HG03439 (cell line): ENCODE measurements around the gene CYP19A1.

ENCODE experiments used
- ATAC-seq: cut with Tn5 transposase; IDR thresholded peaks from one replicate; pipeline ENCODE4 v1.9.1; 2021; ENCODE audit warnings: mild to moderate bottlenecking, moderate library complexity; ENCODE audit not compliant: unreplicated experiment

Gene CYP19A1

DNA sequence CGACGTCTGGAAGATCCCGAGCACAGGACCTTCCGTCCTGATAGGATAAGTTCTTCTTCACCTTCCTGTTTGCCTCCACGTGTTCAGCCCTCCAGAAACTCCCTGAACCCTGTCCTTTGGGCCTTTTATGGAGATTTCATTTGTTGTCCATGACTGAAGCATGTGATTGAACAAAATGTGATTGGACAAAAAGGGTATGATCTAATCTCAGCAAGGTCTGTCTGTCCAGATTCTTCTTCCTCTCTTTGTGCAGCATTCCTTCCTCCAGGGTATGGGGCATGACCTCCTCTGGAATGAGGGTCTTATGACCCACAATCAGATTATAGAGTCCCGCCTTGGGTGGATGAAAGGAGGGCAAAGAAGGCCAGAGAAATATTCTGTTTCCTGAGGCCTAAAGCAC, at the start of gene CYP19A1:
Gene CYP19A1 (minus strand): TSS at position 101 of the 400 bp plus-strand sequence. CDS start 95,684 bp downstream, outside the sequence.
- no peak for ATAC-seq

DNA sequence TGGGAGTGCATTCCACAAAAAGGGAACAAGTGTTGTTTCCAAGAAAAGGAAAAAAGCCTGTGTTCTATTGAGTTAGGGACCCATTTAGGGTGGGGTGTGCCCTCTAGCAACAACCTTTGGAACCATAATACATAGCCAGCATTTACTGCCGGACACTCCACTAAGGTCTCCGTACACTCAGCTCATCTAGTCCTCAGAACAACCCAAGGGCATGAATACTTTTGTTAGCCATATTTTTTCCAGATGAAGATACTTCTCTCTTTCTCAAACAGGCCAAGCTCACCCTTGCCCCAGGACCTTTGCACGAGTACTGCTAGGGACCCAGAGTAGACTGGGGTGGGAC, 49.3 kb upstream of the CYP19A1 start:
- ATAC-seq, result no peak

DNA sequence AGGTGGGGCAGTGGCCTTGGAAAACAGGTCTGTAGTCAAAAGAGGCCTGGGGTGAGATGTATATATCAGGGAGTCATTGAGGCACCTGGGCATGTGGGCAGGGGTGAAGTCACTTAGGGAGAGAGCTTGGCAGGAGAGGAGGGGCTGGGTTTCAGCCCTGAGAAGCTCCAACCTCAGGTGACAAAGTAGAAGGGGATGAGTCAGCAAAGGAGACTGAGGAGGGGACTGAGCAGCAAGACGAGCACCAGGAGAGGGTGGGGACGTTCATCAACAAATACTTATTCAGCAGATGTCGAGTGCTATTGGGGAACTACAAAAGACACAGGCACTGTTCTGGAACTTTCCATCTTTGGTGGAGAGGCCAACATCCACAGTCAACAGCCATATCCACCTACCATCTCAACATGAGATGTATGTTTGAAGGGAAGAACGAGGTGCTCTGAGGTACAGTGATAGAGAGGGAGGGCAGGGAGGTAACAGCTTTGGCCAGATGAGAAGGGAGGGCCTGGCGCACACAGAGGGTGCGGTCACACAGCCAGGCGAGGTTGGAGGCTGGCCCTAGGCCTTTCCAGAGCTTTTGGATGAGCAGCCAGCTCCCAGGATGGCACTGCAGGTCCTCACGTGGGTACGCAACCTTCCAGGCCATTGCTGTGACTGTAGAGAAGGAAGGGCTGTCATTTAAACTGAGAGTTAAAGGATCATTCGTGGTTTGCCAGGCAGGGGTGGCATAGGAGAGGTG, 48.7 kb upstream of the CYP19A1 start:
- ATAC-seq, result no peak

DNA sequence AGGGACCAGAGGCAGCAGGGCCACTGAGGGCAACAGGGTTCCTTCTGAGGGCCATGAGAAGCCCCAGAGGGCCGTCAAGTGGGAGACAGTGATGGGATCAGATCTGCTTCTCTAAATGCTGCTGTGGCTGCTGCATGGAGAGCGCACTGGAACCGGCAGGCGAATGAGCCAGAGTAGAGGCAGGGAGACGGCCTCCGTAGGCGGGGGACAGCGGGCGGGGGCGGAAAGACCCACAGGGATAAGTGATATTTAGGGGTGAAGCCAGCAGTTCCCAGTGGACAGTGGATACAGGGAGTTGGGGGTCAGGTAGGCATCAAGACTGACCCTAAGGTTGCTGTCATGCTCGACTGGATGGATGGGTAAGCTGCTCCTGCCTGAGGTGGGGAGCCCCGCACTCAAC, 48.1 kb upstream of the CYP19A1 start:
- no peak for ATAC-seq

DNA sequence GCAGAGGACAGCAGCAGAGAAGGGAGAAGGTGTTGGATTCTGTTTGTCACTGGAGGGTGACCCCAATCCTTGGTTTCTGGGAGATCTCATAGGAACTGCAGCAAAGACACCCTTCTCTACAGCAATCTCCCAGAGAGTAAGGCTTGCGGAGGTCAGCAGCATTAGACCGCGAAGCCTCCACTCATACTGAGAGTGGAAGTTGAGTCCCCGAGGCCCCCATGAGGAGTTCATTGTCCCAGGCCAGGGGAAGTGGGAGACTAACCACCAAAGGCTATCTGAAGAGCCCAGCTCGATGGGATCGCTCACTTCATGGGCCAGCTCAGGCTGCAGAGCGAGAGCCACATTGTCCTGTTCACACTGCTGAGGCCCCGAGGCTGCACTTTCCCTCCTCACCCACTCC, 47.6 kb upstream of the CYP19A1 start:
- ATAC-seq, result no peak

DNA sequence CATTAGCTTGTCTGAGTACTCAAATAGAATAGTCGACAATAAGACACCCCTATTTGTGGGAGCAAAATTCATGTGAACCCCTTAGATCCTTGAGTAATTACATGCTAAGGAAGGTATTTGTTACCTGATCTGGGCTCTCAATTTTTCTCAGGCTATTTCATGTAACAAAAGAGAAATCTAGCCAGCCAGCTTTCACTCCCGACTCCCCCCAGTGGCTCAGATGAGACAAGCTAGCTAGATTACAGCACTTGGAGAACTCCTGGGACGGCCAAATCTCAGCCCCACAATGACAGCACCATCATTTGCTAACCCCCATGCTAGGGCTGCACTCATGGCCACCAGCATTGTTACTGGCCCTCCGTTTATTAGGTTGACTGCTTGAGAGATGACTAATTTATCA, 44.4 kb upstream of the CYP19A1 start:
- ATAC-seq, result no peak

DNA sequence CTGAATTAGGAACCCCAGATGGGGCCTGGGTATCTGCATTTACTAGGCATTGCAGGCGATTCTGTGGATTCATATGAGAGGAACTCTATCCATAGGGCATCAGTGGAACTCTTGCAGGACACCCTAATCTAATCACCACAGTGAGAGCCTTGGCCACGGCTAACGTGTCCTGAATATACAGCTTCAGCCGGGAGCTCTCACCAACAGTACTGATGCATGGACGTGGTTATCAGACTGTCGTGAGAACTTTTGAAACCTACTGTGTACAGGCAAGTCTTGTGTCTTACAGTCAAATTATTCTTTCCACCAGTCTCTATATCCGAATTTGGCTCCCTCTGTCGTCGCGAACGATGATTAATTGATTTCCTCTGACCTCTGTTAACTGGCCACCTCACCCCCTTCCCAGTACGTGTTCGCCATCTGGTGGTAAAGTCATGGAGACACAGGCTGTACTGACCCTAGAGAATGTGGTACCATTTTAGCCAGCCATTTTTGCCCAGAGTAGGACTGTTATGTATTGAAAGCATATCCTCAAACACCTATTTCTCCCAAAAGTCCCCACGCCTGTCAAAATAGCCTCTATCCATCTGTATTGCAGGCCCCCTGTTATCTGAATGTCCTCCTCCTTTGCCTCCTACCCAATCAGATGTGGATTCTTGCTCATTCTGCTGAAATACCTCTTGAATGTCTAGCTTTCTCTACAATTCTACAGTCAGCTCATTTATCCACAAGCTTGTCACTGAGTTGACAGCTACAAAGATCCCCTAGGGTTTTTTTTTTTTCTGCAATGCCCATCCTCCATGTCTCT, 42.8 kb upstream of the CYP19A1 start:
- ATAC-seq, result peak; percentile 79

DNA sequence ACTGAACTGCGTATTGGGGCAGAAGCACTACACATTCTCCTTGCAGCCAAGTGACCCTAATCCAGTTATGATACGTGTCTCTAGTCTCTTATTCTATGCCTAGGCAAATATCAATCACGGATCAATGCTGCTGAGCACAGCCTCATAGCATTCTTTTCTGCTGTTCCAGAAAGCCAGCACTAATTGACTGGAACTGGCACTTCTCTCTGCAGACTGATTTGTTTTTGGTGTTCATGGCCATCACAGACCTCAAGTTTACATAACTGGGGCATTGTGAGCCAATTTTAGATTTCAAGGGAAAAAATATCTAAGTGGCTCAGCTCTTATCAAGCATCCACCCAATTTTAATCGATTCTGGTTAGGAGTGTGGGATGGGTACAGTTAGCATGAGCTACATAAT, 41.0 kb upstream of the CYP19A1 start:
- no peak for ATAC-seq

DNA sequence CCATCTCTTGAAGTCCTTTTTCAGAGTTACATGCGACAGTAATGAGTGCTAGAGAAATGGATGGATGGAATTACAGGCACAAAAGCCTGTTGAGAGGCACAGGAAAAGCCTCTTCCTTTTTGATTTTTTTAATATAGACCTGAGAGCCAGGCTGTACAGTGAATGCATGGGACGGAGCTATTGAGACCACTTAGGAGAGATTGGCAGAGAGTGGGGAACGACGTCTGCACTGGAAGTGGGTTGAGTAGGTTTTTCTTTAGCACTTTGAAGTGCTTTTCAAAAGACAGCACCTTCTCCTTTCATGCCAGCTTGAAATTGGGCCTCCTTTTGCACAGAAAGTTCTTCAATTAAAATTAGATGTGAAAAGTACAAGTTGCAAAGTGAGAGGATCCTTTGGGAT, 40.0 kb upstream of the CYP19A1 start:
- no peak for ATAC-seq

DNA sequence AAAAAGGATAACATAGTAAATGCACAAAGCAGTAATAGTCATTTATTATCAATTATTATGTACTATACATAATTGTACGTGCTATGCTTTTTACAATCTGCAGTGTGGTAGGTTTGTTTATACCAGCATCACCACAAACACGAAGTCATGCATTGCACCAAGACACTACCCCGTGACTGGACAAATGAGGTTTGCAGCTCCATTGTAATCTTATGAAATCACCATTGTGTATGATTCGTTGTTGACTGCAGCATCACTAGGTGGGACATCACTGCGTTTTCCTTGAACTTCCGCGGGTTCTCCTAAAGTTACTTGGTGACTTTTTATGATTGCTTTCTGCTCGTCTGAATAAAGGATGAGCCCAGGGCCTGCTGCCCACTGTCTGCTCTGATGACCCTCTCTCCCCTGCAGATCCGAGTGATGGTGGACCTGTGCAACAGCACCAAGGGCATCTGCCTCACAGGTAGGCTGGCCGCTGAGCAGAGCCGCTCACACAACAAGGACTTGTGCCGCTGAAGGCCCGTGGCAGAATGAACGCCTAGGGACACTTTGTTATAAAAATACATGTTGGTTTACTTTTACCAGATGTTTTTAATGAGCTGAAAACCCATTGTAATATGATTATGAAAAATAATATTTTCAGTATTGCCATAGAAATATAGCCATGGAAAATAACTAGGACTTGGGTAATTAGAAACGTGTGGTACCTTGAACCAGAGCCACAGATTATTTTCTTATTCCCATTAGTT, 38.8 kb upstream of the CYP19A1 start:
- ATAC-seq, result no peak

DNA sequence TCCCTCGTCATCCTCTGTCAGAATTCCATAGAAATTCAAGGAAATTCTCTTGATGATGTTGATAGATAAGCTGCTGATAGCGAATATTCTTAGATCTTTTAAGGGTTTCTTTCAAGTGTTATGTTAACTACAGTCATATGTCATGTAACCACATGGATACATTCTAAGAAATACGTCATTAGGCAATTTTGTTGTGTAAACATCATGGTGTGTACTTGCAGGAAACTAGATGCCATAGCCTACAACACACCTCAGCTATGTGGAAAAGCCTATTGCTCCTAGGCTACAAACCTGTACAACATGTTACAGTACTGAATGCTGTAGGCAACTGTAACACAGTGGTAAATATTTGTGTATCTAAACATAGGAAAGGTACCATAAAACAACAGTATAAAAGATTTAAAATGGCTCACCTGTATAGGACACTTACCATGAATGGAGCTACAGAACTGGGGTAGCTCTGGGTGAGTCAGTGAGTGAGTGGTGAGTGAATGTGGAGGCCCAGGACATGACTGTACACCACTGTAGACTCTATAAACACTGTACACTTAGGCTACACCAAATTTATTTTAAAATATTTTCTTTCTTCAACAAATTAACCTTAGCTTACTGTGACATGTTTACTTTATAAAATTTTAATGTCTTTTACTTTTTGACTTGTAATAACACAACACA, 37.7 kb upstream of the CYP19A1 start:
- no peak for ATAC-seq

DNA sequence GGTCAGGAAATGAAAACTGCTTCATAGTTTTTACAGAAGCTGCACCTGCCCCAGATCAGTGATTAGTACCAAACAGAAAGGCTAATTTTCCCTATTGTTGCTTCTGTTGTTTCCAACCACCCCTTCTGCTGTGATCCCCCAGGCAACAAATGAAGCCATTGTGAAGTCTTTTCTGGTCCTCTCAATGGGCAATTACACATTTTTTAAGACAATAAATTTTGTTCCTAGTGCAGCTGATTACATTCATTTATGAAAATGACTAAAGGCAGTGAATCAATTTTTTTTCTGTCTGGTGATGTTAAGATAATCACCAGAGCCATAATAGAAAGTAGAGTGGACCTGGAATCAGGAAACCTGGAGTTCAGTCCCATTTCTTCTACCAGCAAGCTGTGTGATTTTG, 35.7 kb upstream of the CYP19A1 start:
- ATAC-seq, result no peak

DNA sequence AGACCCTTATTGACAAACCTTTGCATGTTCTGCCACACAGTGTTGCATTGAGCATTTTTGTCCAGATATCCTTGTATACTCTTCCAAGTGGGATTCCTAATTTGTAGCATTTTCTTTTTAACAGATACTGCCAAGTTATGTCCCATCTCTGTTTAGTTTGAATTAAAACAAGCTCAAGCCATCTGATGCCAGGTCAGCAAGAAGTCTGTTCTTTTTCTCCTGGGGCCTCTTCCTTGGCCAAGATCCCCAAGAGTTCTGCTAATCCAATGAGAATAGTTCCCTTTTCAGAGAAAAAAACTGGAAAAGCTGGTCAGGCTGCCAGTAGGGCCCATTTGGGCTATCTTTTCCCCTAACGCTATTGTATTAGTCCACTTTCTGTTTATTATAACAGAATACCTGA, 32.9 kb upstream of the CYP19A1 start:
- ATAC-seq, result no peak

DNA sequence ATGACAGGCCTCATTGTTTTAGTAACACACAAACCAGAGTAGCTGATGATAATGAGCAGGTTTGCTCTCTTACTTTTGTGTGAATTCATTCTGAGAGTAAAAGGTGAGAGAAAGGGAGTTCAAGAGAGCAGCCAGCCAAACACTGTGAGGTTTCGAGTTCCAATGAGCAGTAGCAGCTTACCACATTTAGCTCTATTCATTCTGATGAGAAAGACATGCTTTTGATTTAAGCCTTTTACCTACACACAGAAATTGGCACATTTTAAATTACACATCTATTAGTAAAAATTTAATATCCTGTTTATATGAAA, 31.0 kb upstream of the CYP19A1 start:
- no peak for ATAC-seq

DNA sequence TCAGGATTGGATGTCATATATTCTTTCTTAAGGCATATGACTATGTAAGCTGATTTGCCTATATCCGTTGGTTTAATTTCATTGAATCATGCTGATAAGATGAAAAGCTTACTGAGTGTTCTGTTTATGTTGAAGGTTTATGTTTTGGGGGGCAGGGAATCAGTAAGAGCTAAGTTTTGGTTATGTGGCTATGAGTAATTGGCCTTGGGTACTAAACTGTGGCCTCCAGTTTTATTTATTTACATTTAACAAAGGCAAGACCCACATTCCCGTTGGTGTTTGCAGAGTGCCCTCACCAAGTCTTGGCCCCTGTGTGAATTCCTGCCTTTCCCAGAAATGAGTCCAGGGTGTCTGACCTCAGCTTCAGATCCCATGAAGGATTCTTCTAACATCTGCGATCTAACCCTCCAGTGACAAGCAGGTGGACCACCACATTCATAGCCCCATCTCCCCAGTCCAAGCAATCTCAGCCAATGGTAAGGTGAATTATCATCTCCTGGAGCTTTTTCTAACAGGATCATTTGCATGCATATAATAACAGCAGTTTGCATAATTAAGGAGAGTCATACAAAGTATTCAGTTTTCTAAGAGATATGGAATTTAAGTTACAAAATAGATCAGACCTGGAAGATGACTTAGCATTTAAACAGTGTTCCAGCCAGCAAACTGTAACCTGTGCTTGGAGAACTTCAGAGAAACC, 30.5 kb upstream of the CYP19A1 start:
- no peak for ATAC-seq

DNA sequence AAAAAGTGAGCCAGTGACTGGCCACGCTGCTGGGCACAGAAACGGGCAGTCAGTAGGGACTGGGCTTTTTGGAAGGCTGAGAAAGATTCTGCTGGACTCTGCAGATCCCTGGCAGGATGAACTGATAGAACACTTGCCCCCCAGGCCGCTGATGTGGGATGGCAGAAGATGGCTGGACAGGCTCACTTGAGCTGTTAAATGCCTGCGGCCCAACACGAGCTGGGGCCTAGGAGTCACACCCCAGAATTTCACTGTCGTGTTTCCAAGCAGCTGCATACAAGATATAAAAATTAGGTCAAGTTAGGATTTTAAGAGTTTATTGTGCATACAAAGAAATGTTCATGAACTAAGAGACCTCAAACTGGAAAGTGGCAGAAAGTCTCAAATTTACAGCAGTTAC, 29.9 kb upstream of the CYP19A1 start:
- no peak for ATAC-seq

DNA sequence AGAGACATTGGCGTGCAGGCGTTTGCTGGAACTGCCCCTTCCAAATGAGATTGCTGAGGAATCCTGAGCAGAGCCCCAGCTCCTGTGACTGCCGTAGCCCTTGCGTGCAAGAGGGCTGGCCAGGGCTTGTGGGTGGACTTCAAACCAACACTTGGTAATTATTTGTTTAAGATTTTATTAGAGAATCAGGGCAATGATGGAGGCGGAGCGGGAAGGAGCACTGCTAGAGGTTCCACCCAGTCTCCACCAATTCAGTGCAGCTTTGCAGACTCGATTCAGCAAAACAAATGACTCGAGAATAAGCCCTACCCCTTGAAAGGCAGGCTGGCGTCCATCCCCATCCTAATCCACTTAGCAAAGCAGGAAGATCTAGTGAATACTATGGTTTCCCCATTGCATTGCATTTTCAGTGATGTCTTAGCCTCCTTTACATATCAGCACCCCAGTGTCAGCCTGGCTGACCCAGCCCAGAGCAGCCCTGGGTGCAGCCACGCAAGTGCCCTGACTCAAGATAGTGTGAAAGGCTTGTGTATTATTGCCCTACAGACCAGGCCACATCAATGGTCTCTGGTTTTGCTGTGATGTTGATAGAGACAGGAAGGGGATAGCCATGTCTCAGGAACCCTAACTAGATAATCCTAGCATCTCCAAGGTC, 29.1 kb upstream of the CYP19A1 start:
- ATAC-seq, result no peak

DNA sequence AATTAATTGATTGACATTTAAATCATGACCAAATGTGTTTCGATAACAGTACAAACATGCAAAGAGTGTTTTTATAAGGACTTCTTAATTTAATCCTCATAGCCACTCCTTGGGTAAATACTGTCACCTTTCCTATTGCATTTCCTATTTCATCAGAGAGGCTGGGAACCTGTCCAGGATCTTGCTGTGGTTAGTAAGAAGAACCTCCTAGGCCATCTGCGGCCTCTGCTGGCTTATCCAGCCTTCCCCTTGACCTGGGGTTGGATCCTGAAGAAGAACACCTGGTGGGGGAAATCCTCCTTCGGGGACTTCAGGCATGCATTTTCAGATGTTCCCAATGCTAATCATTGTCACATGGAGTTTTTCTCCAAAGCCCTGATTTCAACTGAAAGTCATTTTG, 28.5 kb upstream of the CYP19A1 start:
- no peak for ATAC-seq

DNA sequence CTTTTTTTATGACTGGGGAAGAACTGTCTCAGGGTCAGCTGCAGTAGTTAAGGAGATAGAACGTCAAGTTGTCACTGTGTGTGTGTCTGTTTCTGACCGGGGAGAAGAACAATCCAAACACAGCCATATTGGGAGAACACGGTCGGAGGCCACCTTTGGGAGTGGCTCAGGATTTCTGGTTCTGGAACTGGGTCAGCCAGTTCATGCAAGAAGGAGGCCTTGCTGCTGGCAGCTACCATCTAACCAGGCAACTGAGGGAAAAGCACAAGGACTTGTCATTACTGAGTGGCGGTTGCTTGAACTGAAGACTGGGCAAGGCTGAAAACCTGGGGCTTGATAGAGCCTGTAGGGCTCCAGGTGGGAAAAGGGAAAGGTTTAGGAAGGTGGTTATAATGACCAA, 27.7 kb upstream of the CYP19A1 start:
- ATAC-seq, result no peak

DNA sequence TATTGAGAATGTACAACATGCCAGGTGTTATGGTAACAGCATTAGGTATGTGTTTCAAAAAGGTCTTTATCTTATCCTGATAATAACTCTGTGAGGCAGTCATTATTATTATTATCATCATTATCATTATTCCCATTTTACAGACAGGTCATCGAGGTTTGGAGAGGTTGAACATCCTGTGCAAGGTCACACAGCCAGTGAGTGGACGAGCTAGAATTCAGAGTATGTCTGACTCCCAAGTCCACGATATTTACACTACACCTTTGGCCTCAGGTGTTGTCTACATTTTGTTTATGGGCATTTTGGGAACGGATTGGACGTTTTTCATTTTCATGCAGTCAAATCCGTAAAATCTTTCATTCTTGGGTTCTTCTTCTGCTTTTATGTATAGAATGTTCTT, 27.0 kb upstream of the CYP19A1 start:
- no peak for ATAC-seq
